Natural killer cell (primary cell): ENCODE results near the gene MEGF6. TPM values are rescaled to one million over a fixed set of nuclear protein-coding genes. Genes with fewer than 3 reads are reported as not detected.

Experiments
- ATAC-seq, 3 donors: fragments of 150-1000 bp in 2 of 3; fragments of 200-7000 bp in 1 of 3; cut with Tn5 transposase; 1 replicate in 1 of 3; 2 replicates in 2 of 3; pipeline ENCODE4 v1.10.0; 2021; ENCODE audit warnings: mild to moderate bottlenecking in 2 of 3, moderate library complexity in 2 of 3
- DNase-seq, 2 donors: peaks; one replicate each; pipeline versions ENCODE4 v3.0.0 to v3.0.0-alpha.2; 2013 to 2021; ENCODE audit warnings: mixed read lengths in 1 of 2
- H3K27ac ChIP-seq: one replicate; pipeline ENCODE4 v1.5.1; 2013; ENCODE audit warnings: mild to moderate bottlenecking, low read length
- H3K27me3 ChIP-seq: one replicate; pipeline ENCODE4 v1.6.1; 2013; ENCODE audit warnings: low read length; ENCODE audit not compliant: control insufficient read depth, insufficient read depth
- H3K36me3 ChIP-seq: one replicate; pipeline ENCODE4 v1.6.1; 2013; ENCODE audit warnings: low read length; ENCODE audit not compliant: control insufficient read depth, insufficient read depth
- H3K4me1 ChIP-seq: one replicate; pipeline ENCODE4 v1.6.1; 2013; ENCODE audit warnings: low read length; ENCODE audit not compliant: control insufficient read depth, insufficient read depth
- H3K4me3 ChIP-seq: one replicate; pipeline ENCODE4 v1.5.1; 2013; ENCODE audit warnings: low read length
- H3K9me3 ChIP-seq: one replicate; pipeline ENCODE4 v1.6.1; 2013; ENCODE audit warnings: low read length; ENCODE audit not compliant: control insufficient read depth, insufficient read depth
- H3K27ac Mint-ChIP-seq, 2 donors: one replicate each; pipeline ENCODE4 v1.8.0; 2022; ENCODE audit warnings: mild to moderate bottlenecking in 2 of 2, mixed read lengths in 2 of 2, moderate library complexity in 1 of 2
- H3K27me3 Mint-ChIP-seq, 2 donors: one replicate each; pipeline ENCODE4 v1.8.0; 2022; ENCODE audit warnings: low read depth in 2 of 2, mixed read lengths in 2 of 2
- H3K36me3 Mint-ChIP-seq: one replicate; pipeline ENCODE4 v1.8.0; 2022; ENCODE audit warnings: mixed read lengths
- H3K4me1 Mint-ChIP-seq, 2 donors: one replicate each; pipeline ENCODE4 v1.8.0; 2022; ENCODE audit warnings: mixed read lengths in 2 of 2
- H3K4me3 Mint-ChIP-seq: one replicate; pipeline ENCODE4 v1.8.0; 2022; ENCODE audit warnings: mild to moderate bottlenecking, moderate library complexity, mixed read lengths
- H3K9me3 Mint-ChIP-seq, 2 donors: one replicate each; pipeline ENCODE4 v1.8.0; 2022; ENCODE audit warnings: mixed read lengths in 2 of 2
- WGBS: methylation state at CpG from one replicate; pipeline ENCODE4 v1.1.7; 2013; ENCODE audit warnings: missing lambda C conversion rate; ENCODE audit not compliant: insufficient coverage; 5-methylcytosine and 5-hydroxymethylcytosine counted together
- intact Hi-C: fragments of 100-400 bp; cut with micrococcal nuclease; formaldehyde crosslinking; loops from one replicate; pipeline ENCODE4 v1.14.2; 2022
- total RNA-seq, 4 donors: library from RNA; stranded (reverse); fragments of 120-200 nt in 1 of 4; gene quantifications; one replicate each; pipeline versions ENCODE4 v1.2.3 to v1.2.4, GENCODE V29; 2013 to 2022
- TF ChIP-seq, protein P1 (sequence below): fragments of 200-600 bp; IDR thresholded peaks from one replicate; pipeline ENCODE4 v1.8.0; 2022; ENCODE audit warnings: antibody characterized with exemption

Gene MEGF6
- total RNA-seq, 3 donors from 2014 or later (not counting 1 experiment from before 2014, with no cell fraction given), result 3.1 to 15.6 (median 5.1) TPM

DNA sequence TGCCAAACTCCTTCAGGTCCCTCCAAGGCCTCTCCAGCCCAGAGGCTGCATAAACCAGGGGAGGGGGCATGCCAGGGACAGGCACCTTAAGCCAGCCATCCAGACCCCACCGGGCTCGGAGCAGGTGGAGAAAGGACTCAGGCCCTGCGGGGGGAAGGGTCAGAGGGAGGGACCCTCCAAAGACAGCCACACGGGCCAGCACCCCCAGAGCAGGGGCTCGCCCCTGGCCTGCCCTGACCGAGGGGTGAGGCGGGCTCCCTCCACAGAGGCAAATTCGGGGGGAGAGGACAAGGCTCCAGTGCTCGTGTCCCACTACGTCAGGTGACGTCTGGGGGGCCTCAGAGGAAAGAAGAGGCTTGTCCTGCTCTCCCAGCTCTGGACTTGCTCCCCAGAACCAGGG lies 8.2 kb downstream of the MEGF6 start:
- H3K27ac ChIP-seq, result no peak overlapping the region
- no peaks in the 10 kb centered on the region for H3K36me3 ChIP-seq
- TF ChIP-seq, protein P1, sequence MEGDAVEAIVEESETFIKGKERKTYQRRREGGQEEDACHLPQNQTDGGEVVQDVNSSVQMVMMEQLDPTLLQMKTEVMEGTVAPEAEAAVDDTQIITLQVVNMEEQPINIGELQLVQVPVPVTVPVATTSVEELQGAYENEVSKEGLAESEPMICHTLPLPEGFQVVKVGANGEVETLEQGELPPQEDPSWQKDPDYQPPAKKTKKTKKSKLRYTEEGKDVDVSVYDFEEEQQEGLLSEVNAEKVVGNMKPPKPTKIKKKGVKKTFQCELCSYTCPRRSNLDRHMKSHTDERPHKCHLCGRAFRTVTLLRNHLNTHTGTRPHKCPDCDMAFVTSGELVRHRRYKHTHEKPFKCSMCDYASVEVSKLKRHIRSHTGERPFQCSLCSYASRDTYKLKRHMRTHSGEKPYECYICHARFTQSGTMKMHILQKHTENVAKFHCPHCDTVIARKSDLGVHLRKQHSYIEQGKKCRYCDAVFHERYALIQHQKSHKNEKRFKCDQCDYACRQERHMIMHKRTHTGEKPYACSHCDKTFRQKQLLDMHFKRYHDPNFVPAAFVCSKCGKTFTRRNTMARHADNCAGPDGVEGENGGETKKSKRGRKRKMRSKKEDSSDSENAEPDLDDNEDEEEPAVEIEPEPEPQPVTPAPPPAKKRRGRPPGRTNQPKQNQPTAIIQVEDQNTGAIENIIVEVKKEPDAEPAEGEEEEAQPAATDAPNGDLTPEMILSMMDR, result no peak
- Mint-ChIP-seq H3K36me3 (no peaks in the 10 kb centered on the region), H3K9me3 (no peaks in the 10 kb centered on the region), H3K27me3 (no peaks in the 10 kb centered on the region), H3K4me3 (no peak overlapping the region), H3K27ac (no peak overlapping the region), H3K4me1 (peaks cover 16 to 22% of the 10 kb centered on the region in 2 donors)
- intact Hi-C loops, result no loop called here
- H3K4me1 ChIP-seq, result peaks cover 25% of the 10 kb centered on the region
- 91% methylated on average over 11 of the region's 11 CpGs for WGBS
- no peaks in the 10 kb centered on the region for H3K9me3 ChIP-seq
- H3K4me3 ChIP-seq, result no peak overlapping the region
- H3K27me3 ChIP-seq, result no peaks in the 10 kb centered on the region
- DNase-seq (no peak), ATAC-seq (no peak)

DNA sequence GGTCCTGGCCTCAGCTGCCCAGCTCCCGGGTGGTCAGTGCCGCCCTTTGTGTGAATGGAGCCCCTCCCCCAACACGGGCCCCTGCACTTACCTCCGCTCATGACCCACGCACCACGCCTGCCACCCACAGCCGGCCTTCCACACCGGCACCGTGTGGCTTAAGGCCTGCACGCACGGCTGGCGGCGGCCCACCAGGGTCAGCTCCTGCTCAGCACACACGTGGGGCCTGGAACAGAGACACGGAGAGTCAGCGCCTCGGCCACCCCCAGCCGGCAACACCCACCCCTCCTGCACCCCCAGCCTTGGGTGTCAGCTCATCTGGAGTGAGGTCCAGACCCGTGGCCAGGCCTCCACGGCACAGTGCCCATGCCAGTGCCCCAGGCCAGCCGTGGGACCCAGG lies 8.9 kb downstream of the MEGF6 start:
- Histone ChIP-seq H3K4me3 (no peak overlapping the region), H3K4me1 (peaks cover 33% of the 10 kb centered on the region), H3K27me3 (no peaks in the 10 kb centered on the region), H3K36me3 (no peaks in the 10 kb centered on the region), H3K9me3 (no peaks in the 10 kb centered on the region), H3K27ac (no peak overlapping the region)
- no peaks in the 10 kb centered on the region for H3K36me3 Mint-ChIP-seq
- TF ChIP-seq, protein P1, result no peak
- no peak overlapping the region for H3K4me3 Mint-ChIP-seq
- no peak overlapping the region for H3K27ac Mint-ChIP-seq
- H3K4me1 Mint-ChIP-seq, result peaks cover 24 to 30% of the 10 kb centered on the region in 2 donors
- 91% methylated on average over 21 of the region's 21 CpGs for WGBS
- H3K27me3 Mint-ChIP-seq, result no peaks in the 10 kb centered on the region
- intact Hi-C loops, result no loop called here
- H3K9me3 Mint-ChIP-seq, result no peaks in the 10 kb centered on the region
- ATAC-seq, result no peak
- DNase-seq, result no peak

DNA sequence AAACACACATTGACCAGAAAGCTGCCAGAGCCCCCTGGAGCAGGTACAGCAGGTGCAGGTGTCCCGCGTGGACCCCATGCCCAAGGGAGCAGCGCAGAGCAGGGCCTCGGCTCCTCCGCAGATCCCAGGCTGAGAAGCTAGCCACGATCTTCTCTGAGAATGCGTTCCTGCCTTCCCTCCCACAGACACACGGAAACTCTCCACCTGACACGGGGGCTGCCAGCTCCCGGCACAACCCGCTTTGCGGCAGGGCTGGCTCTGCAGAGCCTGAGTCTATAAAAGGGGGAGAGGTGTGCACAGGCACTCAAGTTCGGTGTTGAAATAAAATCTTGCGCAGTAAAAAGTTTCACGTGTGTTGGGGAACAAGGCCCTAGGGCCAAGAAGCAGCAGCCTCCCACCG lies 9.6 kb downstream of the MEGF6 start:
- no peaks in the 10 kb centered on the region for H3K27me3 ChIP-seq
- Mint-ChIP-seq H3K4me1 (peaks cover 28 to 36% of the 10 kb centered on the region in 2 donors), H3K36me3 (no peaks in the 10 kb centered on the region), H3K27me3 (no peaks in the 10 kb centered on the region), H3K9me3 (no peaks in the 10 kb centered on the region), H3K27ac (peak overlapping the region in 1 of 2 donors; percentile 25), H3K4me3 (peak overlapping the region; percentile 8)
- H3K27ac ChIP-seq, result no peak overlapping the region
- DNase-seq (no peak), ATAC-seq (no peak)
- H3K4me3 ChIP-seq, result no peak overlapping the region
- H3K9me3 ChIP-seq, result no peaks in the 10 kb centered on the region
- TF ChIP-seq, protein P1, result no peak
- peaks cover 39% of the 10 kb centered on the region for H3K4me1 ChIP-seq
- no peaks in the 10 kb centered on the region for H3K36me3 ChIP-seq
- intact Hi-C loops, result no loop called here
- 78% methylated on average over 16 of the region's 16 CpGs for WGBS

DNA sequence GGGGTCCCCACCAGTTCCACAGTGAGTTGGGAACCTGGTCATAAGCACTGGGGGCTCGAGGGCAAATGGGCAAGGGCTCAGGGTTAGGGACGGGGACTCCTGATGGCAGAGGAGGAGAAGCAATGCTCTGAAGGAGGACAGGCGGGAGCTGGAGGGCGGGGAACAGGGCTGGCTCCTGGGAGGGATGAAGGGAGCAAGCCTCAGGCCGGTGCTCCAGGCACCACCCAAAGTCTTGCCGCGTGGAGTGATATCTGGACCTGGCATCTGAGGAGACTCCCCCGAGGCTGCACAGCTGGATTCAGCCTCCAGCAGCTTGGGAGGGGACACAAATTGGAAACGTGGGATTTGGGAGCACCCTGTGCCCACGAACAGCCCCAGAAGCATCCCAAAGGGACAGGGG lies 11.0 kb downstream of the MEGF6 start:
- Histone ChIP-seq H3K4me1 (peaks cover 41% of the 10 kb centered on the region), H3K9me3 (no peaks in the 10 kb centered on the region), H3K27ac (peak overlapping the region; percentile 57), H3K27me3 (no peaks in the 10 kb centered on the region), H3K36me3 (no peaks in the 10 kb centered on the region), H3K4me3 (no peak overlapping the region)
- DNase-seq, result no peak
- H3K27ac Mint-ChIP-seq, result peak overlapping the region; percentile 76 to 93
- no peak overlapping the region for H3K4me3 Mint-ChIP-seq
- no peaks in the 10 kb centered on the region for H3K36me3 Mint-ChIP-seq
- WGBS, result 88% methylated on average over 10 of the region's 10 CpGs
- no peaks in the 10 kb centered on the region for H3K9me3 Mint-ChIP-seq
- TF ChIP-seq, protein P1, result no peak
- H3K4me1 Mint-ChIP-seq, result peaks cover 28 to 42% of the 10 kb centered on the region in 2 donors
- ATAC-seq, result no peak
- intact Hi-C loops, result no loop called here
- no peaks in the 10 kb centered on the region for H3K27me3 Mint-ChIP-seq
